ENCODE measurements around the gene APIP.

APIP gene

DNA sequence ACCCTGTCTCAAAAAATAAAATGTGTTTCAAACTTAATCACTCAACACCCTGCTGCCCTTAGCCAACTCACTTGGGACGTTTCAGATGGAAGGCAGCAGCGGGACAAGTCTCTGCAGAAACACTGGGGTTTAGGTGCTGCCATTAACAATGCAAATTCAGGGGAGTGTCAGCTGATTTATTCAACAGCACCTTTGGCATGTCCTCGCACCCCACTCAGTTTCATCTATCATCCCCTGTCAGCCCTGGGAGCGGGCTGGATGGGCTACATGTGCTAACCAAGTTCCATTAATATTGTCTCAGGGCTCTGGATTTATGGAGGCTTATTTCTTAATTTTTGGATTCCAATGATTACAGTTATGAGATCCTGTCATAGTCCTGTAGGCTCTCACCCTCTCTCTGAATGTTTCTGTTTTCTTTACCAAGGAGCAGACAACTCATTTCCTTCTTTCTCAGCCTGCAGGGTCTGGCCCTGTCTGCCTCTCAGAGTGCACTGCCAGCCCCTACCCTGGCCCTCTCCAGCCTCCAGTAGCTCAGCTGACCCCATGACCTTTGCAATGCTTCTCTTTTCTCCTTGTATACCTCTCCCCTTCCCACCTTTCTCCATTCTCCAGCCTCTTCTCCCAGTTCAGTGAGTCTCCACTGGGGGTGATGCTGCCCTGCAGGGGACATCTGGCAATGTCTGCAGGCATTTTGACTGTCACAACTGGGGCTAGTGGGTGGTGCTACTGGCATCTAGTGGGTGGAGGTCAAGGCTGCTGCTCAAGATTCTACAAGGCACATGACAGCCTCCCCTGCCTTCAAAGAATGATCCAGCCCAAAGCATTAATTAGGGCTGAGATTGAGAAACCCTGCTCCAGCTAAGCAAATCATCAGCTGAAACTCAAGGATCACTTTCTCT, 79.0 kb downstream of the APIP start:
- DNase-seq, result no peak

DNA sequence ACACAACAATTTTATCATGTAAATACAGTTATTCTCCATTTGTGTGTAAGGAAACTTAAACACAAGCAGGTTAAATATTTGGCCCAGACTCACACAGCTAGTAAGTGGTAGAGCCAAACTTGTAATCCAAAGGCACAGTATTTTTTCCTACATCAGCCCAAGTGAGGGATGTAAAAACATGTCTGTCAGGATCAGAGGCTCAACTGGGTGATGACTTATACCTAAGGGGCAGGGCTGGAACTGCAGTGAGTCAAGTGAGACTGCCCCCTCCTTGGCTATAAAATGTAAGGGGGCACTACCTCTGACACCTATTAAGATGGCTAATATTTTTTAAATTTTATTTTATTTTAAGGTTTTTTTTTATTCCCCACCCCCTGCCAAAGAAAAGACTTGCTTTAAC, 82.6 kb downstream of the APIP start:
- no peak for DNase-seq

All from central memory CD4-positive, alpha-beta T cell (primary cell).